Dendritic cell treated with granulocyte-macrophage colony-stimulating factor and Interleukin-4, amounts not matched to agents 40 ng/mL and 50 ng/mL, for 4 days (primary cell): ENCODE results near the gene HTRA2.

Experiments
- H3K27ac Mint-ChIP-seq: one replicate; pipeline ENCODE4 v1.8.0; 2022; ENCODE audit warnings: mild to moderate bottlenecking, mixed read lengths
- H3K27me3 Mint-ChIP-seq: one replicate; pipeline ENCODE4 v1.8.0; 2022; ENCODE audit warnings: mild to moderate bottlenecking, mixed read lengths
- H3K36me3 Mint-ChIP-seq: one replicate; pipeline ENCODE4 v1.8.0; 2022; ENCODE audit warnings: low read depth, mixed read lengths
- H3K4me1 Mint-ChIP-seq: one replicate; pipeline ENCODE4 v1.8.0; 2022; ENCODE audit warnings: low read depth, mixed read lengths
- H3K4me3 Mint-ChIP-seq: one replicate; pipeline ENCODE4 v1.8.0; 2022; ENCODE audit warnings: mild to moderate bottlenecking, moderate library complexity, mixed read lengths
- H3K9me3 Mint-ChIP-seq: one replicate; pipeline ENCODE4 v1.8.0; 2022; ENCODE audit warnings: mixed read lengths
- intact Hi-C: fragments of 100-400 bp; cut with micrococcal nuclease; formaldehyde crosslinking; loops from one replicate; pipeline ENCODE4 v1.15.0; 2022

Gene HTRA2

DNA sequence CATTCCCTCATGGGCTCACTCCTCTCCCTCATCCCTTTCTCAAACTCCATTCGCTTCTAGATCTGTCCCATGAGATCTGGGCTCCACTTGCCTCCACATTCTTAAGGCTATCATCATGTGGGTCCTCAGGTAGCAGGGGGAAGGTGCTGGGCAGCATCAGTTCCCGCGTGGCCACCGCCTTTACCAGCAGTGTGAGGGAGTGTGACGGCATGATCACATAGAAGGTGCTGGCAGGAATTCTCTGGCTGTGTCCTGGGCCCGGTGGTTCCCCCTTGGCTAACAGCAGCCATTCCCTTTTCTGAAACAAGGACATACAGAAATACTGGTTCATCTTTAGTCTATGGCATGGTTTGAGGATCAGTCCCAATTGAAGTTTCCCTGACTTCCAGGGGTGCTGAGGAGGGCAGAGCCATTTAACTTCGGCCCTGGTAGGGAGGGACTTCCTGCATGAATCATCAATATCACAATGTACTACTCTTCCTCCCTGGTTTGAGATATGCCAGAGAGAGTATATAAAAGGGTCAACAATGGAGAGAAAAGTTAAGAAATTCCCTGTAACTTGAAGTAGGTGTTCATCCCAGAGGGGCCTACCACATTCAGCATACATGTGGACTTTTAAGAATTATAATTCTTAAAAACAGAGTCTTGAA, 32.5 kb downstream of the HTRA2 start:
- H3K4me1 Mint-ChIP-seq = peaks cover 67% of the 10 kb centered on the region
- no peak overlapping the region for H3K4me3 Mint-ChIP-seq
- no peaks in the 10 kb centered on the region for H3K27me3 Mint-ChIP-seq
- peak overlapping the region; percentile 53 for H3K27ac Mint-ChIP-seq
- intact Hi-C loops = no loop called here
- peaks cover 12% of the 10 kb centered on the region for H3K36me3 Mint-ChIP-seq
- no peaks in the 10 kb centered on the region for H3K9me3 Mint-ChIP-seq

DNA sequence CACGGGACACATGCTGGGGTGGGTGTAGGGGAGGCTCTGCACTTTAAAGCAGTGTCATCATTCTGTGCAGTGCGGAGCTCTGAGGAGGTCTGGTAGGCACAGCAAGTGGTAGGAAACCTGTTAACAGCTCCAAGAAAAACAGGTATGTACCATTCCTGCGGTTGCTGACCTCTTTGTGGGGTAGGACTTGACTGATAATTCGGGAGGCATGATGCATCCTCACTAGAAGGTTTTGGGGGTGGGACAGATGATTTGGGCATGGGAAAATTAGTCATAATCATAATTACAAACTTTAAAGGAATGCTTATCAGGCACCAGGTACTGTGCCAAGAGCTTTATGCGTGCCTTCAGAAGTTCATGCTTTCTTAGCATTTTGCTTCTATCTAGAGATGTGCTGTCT, 34.5 kb downstream of the HTRA2 start:
- Mint-ChIP-seq H3K27ac (no peak overlapping the region), H3K27me3 (no peaks in the 10 kb centered on the region), H3K9me3 (no peaks in the 10 kb centered on the region), H3K4me1 (peaks cover 76% of the 10 kb centered on the region), H3K36me3 (no peaks in the 10 kb centered on the region), H3K4me3 (no peak overlapping the region)
- intact Hi-C loops = no loop called here

- H3K27ac Mint-ChIP-seq = peak overlapping the region; percentile 64
- no peaks in the 10 kb centered on the region for H3K9me3 Mint-ChIP-seq
- H3K4me3 Mint-ChIP-seq = no peak overlapping the region
- H3K36me3 Mint-ChIP-seq = no peaks in the 10 kb centered on the region
- H3K27me3 Mint-ChIP-seq = no peaks in the 10 kb centered on the region
- intact Hi-C loops = no loop called here
- peaks cover 67% of the 10 kb centered on the region for H3K4me1 Mint-ChIP-seq
Observed at GRCh38 chr2:74566076-74566753, 36.5 kb downstream of the HTRA2 start.

- Mint-ChIP-seq H3K9me3 (no peaks in the 10 kb centered on the region), H3K4me1 (peaks cover 62% of the 10 kb centered on the region), H3K27ac (peak overlapping the region; percentile 64), H3K36me3 (no peaks in the 10 kb centered on the region), H3K27me3 (no peaks in the 10 kb centered on the region), H3K4me3 (no peak overlapping the region)
- intact Hi-C loops = no loop called here
Observed at GRCh38 chr2:74566754-74567085, 37.0 kb downstream of the HTRA2 start.

- intact Hi-C loops = no loop called here
- peak overlapping the region; percentile 55 for H3K27ac Mint-ChIP-seq
Observed at GRCh38 chr2:74567881-74568280, 38.1 kb downstream of the HTRA2 start.

DNA sequence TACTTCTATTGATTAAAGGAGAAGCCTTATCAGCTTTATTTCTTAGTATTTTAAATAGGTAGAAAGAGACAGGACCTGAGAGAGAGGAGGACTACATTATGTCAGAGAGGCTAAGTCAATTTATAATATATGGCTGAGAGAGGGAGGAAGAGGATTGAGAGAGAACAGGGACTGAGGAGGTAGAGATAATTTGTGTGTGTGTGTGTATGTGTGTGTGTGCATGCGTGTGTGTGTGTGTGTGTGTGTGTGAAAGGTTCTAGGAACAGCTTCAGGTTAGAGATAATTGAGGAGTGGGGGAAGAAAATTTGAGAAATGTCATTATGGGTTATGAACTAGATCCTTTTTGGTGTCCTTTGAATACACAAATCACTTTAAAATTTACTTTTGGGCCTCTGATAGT, 40.0 kb downstream of the HTRA2 start:
- intact Hi-C loops = no loop called here
- no peaks in the 10 kb centered on the region for H3K9me3 Mint-ChIP-seq
- no peak overlapping the region for H3K27ac Mint-ChIP-seq
- H3K27me3 Mint-ChIP-seq = no peaks in the 10 kb centered on the region
- H3K4me3 Mint-ChIP-seq = no peak overlapping the region
- H3K36me3 Mint-ChIP-seq = no peaks in the 10 kb centered on the region
- peaks cover 49% of the 10 kb centered on the region for H3K4me1 Mint-ChIP-seq

More at GRCh38 chr2:74567881-74568280, 38.1 kb downstream of the HTRA2 start:
- H3K36me3 Mint-ChIP-seq = no peaks in the 10 kb centered on the region
- H3K4me1 Mint-ChIP-seq = peaks cover 51% of the 10 kb centered on the region
- no peaks in the 10 kb centered on the region for H3K27me3 Mint-ChIP-seq
- H3K9me3 Mint-ChIP-seq = no peaks in the 10 kb centered on the region
- H3K4me3 Mint-ChIP-seq = no peak overlapping the region

DNA sequence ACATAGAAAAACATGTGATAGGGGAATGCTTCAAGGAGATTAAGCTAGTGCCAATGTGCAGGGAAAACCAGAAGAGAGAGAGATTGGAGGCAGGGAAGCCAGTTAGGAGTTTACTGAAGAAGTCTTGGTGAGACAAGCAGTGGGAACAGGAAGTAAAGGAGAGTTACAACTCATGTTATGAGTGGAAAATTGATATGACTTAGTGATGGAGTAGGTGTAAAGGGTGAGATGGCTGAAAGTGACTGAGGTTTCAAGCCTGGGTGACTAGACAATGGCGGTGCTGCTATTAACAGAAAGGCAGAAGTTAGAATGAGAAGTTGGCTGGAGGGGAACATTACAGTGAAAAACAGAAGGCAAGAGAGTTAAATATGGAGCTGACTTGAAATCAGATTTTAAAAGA, 41.3 kb downstream of the HTRA2 start:
- no peaks in the 10 kb centered on the region for H3K27me3 Mint-ChIP-seq
- intact Hi-C loops = no loop called here
- no peak overlapping the region for H3K4me3 Mint-ChIP-seq
- no peaks in the 10 kb centered on the region for H3K36me3 Mint-ChIP-seq
- no peaks in the 10 kb centered on the region for H3K9me3 Mint-ChIP-seq
- peaks cover 57% of the 10 kb centered on the region for H3K4me1 Mint-ChIP-seq
- H3K27ac Mint-ChIP-seq = no peak overlapping the region

GRCh38 chr2:74572178-74572925, 42.6 kb downstream of the HTRA2 start:
- no peaks in the 10 kb centered on the region for H3K27me3 Mint-ChIP-seq
- no peak overlapping the region for H3K27ac Mint-ChIP-seq
- no peak overlapping the region for H3K4me3 Mint-ChIP-seq
- peaks cover 61% of the 10 kb centered on the region for H3K4me1 Mint-ChIP-seq
- no peaks in the 10 kb centered on the region for H3K36me3 Mint-ChIP-seq
- H3K9me3 Mint-ChIP-seq = no peaks in the 10 kb centered on the region
- intact Hi-C loops = no loop called here

DNA sequence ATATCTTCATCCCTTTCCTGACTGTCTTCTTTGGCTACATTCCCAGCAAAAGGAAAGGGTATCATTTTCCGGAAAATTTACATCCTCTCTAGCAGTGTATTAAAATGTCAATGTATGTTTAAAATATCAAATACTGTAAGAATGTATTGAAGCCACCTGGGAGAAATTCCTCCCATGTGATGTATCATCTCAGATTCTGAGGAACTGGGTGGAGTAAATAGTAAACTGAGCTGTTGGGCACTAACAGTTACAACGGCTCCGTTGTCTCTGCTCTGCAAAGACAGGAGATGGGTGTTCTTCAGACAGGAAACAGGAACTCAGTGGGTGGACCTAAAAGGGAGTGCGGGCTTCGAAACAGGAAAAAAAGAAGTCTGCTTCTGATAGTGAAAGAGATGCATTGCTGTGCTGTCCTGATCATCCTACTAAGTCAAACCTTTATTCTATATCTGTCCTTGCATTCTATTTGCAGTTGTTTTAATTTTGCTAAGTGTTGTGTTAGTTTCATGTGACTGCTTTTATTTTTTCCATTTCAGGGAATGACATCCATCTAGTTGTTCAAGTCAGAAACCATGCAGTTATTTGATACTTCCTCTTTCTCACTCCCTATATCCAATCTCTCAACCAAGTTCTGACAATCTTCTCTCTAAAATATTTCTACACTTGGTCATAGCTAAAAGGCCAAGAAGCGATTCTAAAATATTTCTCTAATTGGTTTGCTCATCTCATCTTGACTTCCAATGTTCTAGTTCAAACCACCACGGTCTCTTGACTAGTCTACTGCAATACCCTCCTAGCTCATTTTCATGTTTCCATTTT, 44.2 kb downstream of the HTRA2 start:
- intact Hi-C loops = loop anchor here (1.0 kb wide), 1 partner anchor 19 kb away; no protein-coding TSS in a partner anchor
- no peaks in the 10 kb centered on the region for H3K9me3 Mint-ChIP-seq
- H3K27ac Mint-ChIP-seq = peak overlapping the region; percentile 90
- H3K36me3 Mint-ChIP-seq = no peaks in the 10 kb centered on the region
- H3K27me3 Mint-ChIP-seq = no peaks in the 10 kb centered on the region
- H3K4me3 Mint-ChIP-seq = peak overlapping the region; percentile 58
- peaks cover 61% of the 10 kb centered on the region for H3K4me1 Mint-ChIP-seq

DNA sequence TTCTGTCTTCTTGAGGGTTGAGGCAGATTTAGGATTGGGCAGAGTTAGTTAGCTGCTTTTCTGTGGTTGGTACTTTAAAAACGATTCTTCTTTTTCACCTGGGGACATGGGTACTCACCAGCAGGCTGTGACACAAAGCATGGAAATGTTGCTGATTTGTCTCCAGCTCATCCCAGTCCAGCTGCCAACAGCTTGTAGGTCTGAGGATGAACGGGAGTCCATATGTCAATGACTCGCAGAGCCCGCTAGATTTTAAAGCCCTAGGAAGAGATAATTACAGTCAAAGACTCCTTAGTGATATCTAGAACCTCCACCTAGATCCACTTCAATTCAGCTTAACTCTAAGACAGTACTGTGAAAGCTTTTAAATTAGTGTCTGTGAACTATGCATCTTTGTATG, 45.6 kb downstream of the HTRA2 start:
- intact Hi-C loops = no loop called here
- Mint-ChIP-seq H3K9me3 (no peaks in the 10 kb centered on the region), H3K36me3 (no peaks in the 10 kb centered on the region), H3K27ac (peak overlapping the region; percentile 90), H3K4me1 (peaks cover 57% of the 10 kb centered on the region), H3K27me3 (no peaks in the 10 kb centered on the region), H3K4me3 (no peak overlapping the region)

DNA sequence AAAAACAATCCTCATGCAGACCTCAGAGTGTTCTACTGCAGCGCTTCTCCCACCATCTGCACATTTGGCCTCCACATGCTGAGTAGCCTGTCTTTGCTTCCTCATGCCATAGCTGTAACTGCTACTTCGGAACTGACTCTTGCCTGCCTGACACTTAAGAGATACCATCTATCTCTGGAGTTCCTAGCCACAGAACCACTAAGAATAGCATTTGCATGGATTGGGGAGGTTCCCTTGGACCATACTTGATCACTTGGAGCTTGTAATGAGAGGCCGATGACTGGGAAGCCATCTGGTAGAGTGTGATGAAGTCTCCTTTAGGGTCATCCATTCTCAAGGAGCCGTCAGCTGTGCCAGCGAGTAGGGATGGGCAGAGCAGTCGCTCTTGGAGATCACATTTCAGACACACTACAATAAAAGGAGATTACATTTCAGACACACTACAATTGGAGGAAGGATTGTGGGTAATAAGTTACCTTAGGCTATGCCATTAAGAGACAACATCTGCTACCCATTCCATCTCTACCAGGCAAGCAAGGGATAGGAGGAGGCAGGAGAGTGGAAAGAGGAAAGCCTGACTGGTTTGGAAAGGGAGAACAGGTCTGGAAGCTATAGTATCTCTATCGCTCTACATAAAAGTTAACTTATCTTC, 46.6 kb downstream of the HTRA2 start:
- Mint-ChIP-seq H3K36me3 (no peaks in the 10 kb centered on the region), H3K4me1 (peaks cover 57% of the 10 kb centered on the region), H3K27ac (peak overlapping the region; percentile 90), H3K4me3 (peak overlapping the region; percentile 25), H3K27me3 (no peaks in the 10 kb centered on the region), H3K9me3 (no peaks in the 10 kb centered on the region)
- intact Hi-C loops = no loop called here

- Mint-ChIP-seq H3K9me3 (no peaks in the 10 kb centered on the region), H3K27ac (peak overlapping the region; percentile 90), H3K4me3 (peak overlapping the region; percentile 25), H3K36me3 (no peaks in the 10 kb centered on the region), H3K27me3 (no peaks in the 10 kb centered on the region), H3K4me1 (peaks cover 57% of the 10 kb centered on the region)
- intact Hi-C loops = no loop called here
Observed at GRCh38 chr2:74576863-74577229, 47.1 kb downstream of the HTRA2 start.

DNA sequence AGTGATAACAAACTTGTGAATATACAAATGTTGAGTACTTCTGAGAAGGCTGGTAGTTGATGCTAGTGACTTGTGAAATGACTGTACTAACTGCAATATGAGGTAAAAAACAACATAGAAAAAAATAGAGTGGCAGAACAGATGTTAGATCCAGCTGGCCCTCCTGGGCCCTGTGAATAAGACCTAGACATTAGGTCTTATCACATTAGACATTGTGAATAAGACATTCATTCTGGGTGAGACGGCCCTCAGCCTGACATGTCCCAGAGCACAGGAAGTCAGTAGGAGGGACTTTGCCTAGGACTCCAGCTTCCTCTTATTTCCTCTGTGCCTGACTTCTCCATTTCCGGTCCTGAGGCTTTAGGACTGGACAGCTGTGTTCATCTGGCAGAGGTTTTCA, 47.7 kb downstream of the HTRA2 start:
- peak overlapping the region; percentile 90 for H3K27ac Mint-ChIP-seq
- peak overlapping the region; percentile 17 for H3K4me3 Mint-ChIP-seq
- peaks cover 57% of the 10 kb centered on the region for H3K4me1 Mint-ChIP-seq
- no peaks in the 10 kb centered on the region for H3K27me3 Mint-ChIP-seq
- no peaks in the 10 kb centered on the region for H3K36me3 Mint-ChIP-seq
- intact Hi-C loops = no loop called here
- H3K9me3 Mint-ChIP-seq = no peaks in the 10 kb centered on the region
